HFFc6 (cell line): ENCODE measurements around the gene GRIN2A. TPM values are rescaled to one million over a fixed set of nuclear protein-coding genes. Genes with fewer than 3 reads are reported as not detected.

Experiments used
- DNase-seq: peaks from one replicate; pipeline ENCODE4 v3.0.0-alpha.2; 2018
- H3K27ac Mint-ChIP-seq: 2 replicates; pipeline ENCODE4 v1.8.0; 2020; ENCODE audit warnings: mild to moderate bottlenecking, mixed read lengths
- H3K27me3 Mint-ChIP-seq: 2 replicates; pipeline ENCODE4 v1.8.0; 2021; ENCODE audit warnings: mild to moderate bottlenecking, moderate library complexity, mixed read lengths; ENCODE audit not compliant: insufficient read depth
- H3K36me3 Mint-ChIP-seq: 2 replicates; pipeline ENCODE4 v1.8.0; 2021; ENCODE audit warnings: low read depth, mixed read lengths
- H3K4me1 Mint-ChIP-seq: 2 replicates; pipeline ENCODE4 v1.8.0; 2020; ENCODE audit warnings: low read depth, mixed read lengths
- H3K4me3 Mint-ChIP-seq: 2 replicates; pipeline ENCODE4 v1.8.0; 2020; ENCODE audit warnings: mild to moderate bottlenecking, moderate library complexity, mixed read lengths
- H3K9me3 Mint-ChIP-seq: 2 replicates; pipeline ENCODE4 v1.8.0; 2020; ENCODE audit warnings: mild to moderate bottlenecking, mixed read lengths
- total RNA-seq, 6 experiments: library from RNA; stranded (reverse); fragmentation: NEBNext Ultra II Directional; extraction: Animal tissue kit (Norgen Biotek cat#: 25700); gene quantifications; 2 replicates in 1 of 6; 3 replicates in 5 of 6; pipeline ENCODE4 v1.2.3, GENCODE V29; 2021
- TF ChIP-seq, protein P1 (sequence below): fragments of 200-600 bp; sonication (generic); IDR thresholded peaks from 2 replicates; pipeline ENCODE4 v1.5.0; 2021; ENCODE audit warnings: antibody characterized with exemption, mild to moderate bottlenecking

The GRIN2A gene
- total RNA-seq, 6 experiments from 2014 or later, result 0.02 to 0.18 (median 0.08) TPM; not detected in 1

DNA sequence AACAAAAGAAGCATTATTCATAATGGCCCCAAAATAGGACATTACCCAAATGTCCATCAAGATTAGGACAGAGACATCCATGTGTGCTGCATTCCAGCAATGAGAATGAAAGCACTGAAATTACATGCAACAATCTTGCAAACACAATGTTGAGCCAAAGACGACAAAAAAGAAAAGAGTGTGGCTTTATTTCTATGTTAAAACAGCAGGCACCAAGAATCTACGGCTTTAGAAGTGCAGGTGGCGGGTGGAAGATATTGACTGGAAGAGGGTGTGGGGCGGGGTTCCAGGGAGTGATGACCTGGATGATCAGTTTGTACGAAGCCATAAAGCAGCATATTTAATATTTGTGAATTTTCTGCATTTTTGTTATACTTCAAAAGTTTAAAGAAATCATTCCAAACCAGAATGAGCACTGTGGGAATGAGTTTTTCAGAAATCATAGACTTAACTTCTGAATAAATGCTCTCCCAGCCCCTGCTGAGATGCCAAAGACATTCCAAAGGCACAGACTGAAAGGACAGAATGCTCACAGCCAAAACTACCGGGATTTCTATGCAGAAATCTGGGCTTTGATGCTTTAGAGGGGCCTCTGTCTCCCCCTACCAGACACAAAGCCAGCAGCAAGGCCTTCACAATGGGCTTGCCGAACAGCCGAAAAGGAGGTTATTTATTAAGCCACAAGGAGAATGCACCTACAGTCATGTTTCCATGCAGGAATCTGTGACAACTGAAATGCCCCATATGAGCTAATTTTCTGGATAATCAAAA is 361.6 kb downstream of the GRIN2A start:
- Mint-ChIP-seq H3K4me1 (no peaks in the 10 kb centered on the region), H3K9me3 (peaks cover 16% of the 10 kb centered on the region), H3K4me3 (no peak overlapping the region), H3K27me3 (peaks cover 2% of the 10 kb centered on the region; the same call in 1 of the 2 replicates), H3K27ac (no peak overlapping the region), H3K36me3 (no peaks in the 10 kb centered on the region)
- TF ChIP-seq, protein P1, sequence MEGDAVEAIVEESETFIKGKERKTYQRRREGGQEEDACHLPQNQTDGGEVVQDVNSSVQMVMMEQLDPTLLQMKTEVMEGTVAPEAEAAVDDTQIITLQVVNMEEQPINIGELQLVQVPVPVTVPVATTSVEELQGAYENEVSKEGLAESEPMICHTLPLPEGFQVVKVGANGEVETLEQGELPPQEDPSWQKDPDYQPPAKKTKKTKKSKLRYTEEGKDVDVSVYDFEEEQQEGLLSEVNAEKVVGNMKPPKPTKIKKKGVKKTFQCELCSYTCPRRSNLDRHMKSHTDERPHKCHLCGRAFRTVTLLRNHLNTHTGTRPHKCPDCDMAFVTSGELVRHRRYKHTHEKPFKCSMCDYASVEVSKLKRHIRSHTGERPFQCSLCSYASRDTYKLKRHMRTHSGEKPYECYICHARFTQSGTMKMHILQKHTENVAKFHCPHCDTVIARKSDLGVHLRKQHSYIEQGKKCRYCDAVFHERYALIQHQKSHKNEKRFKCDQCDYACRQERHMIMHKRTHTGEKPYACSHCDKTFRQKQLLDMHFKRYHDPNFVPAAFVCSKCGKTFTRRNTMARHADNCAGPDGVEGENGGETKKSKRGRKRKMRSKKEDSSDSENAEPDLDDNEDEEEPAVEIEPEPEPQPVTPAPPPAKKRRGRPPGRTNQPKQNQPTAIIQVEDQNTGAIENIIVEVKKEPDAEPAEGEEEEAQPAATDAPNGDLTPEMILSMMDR, result no peak
- DNase-seq, result no peak

DNA sequence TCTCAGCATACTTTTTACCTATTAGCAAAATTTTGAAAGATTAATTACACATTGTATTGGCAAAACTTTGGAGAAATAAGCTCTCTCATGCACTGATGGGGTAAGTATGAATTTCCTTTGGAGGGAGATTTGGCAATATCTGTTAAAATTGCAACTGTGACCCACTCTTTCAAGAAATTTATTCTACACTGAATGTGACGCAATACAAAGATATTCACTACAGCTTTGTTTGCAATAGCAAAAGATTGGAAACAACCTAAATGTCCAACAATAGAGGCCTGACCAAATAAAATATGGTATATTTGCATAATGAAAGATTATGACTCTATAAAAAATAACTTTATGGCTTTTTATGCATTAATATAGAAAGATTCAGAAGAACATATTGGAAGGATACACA is 363.5 kb downstream of the GRIN2A start:
- peaks cover 2% of the 10 kb centered on the region; the same call in 1 of the 2 replicates for H3K27me3 Mint-ChIP-seq
- peaks cover 18% of the 10 kb centered on the region for H3K9me3 Mint-ChIP-seq
- H3K4me1 Mint-ChIP-seq, result no peaks in the 10 kb centered on the region
- no peak for DNase-seq
- no peak overlapping the region for H3K27ac Mint-ChIP-seq
- no peaks in the 10 kb centered on the region for H3K36me3 Mint-ChIP-seq
- H3K4me3 Mint-ChIP-seq, result no peak overlapping the region
- TF ChIP-seq, protein P1, result no peak

DNA sequence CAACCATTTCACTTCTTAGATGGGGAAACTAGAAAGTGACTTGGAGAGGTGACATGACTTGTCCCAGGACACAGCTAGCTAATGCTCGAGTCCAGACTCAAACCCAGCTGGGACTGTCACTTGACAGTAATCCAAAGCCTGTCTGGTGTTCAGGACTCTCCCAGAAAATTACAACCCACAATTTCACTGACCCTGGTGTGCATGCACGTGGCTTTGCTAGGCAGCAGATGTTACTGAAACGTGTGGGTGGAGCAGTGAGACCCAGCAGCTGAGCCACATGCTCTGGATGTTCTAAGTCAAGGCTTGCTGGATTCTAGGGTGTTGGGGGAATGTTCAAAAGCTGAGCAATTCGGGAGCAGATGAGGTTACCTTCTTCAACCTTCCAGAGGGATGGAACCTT is 364.6 kb downstream of the GRIN2A start:
- Mint-ChIP-seq H3K36me3 (no peaks in the 10 kb centered on the region), H3K9me3 (peaks cover 20% of the 10 kb centered on the region), H3K27ac (no peak overlapping the region), H3K27me3 (peaks cover 2% of the 10 kb centered on the region; the same call in 1 of the 2 replicates), H3K4me1 (no peaks in the 10 kb centered on the region), H3K4me3 (no peak overlapping the region)
- no peak for DNase-seq
- TF ChIP-seq, protein P1, result no peak

DNA sequence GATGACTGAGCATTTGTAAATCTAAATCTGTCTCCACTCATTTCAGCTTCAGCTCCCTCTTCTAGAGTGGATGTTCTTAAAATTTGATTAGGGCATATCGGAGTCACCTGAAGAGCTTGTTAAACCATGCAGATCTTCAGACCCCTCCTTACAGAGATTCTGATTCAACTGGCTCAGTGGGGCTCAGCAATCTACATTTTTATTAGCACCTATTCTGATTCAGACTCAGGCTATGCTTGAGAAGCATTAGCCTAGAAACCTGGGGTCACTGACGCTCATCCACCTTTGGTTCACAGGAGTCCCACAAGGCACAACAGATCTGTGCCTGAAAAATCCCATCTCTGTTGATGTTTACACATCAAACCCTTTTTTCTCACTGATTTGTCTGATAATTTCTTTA is 365.6 kb downstream of the GRIN2A start:
- no peak for DNase-seq
- H3K27me3 Mint-ChIP-seq, result peaks cover 2% of the 10 kb centered on the region; the same call in 1 of the 2 replicates
- peaks cover 20% of the 10 kb centered on the region for H3K9me3 Mint-ChIP-seq
- H3K36me3 Mint-ChIP-seq, result no peaks in the 10 kb centered on the region
- TF ChIP-seq, protein P1, result no peak
- H3K27ac Mint-ChIP-seq, result no peak overlapping the region
- no peaks in the 10 kb centered on the region for H3K4me1 Mint-ChIP-seq
- H3K4me3 Mint-ChIP-seq, result no peak overlapping the region

DNA sequence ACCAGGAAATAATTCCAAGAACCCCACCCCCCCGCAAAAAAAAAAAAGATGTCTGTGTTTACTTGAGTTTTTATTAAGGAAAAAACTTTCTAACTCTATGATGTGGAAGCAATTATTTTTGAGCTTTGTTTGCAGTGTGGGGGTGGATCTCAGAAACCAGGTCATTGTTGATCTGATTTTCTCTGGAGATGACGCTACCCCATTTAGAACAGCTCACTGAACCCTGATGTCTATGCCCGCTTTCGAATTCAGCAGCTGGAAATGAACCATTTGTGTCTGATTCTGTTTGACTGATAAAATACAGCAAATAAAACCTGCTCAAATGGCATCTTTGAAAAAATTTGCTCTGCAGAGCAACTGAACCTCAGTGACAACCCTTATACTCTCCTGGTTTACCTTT is 368.6 kb downstream of the GRIN2A start:
- no peak overlapping the region for H3K4me3 Mint-ChIP-seq
- H3K9me3 Mint-ChIP-seq, result peaks cover 35% of the 10 kb centered on the region
- H3K27me3 Mint-ChIP-seq, result peaks cover 2% of the 10 kb centered on the region; the same call in 1 of the 2 replicates
- DNase-seq, result no peak
- H3K36me3 Mint-ChIP-seq, result no peaks in the 10 kb centered on the region
- no peaks in the 10 kb centered on the region for H3K4me1 Mint-ChIP-seq
- TF ChIP-seq, protein P1, result no peak
- no peak overlapping the region for H3K27ac Mint-ChIP-seq
